OCI-LY3 (cell line): ENCODE data around the gene KLHDC3.

Experiments
- EZH2phosphoT487 ChIP-seq: fragments of 200-600 bp; shearing (Covaris generic); IDR thresholded peaks from 2 replicates; pipeline ENCODE4 v1.6.1; 2018; ENCODE audit warnings: antibody characterized with exemption, mixed run types, low read depth
- TF ChIP-seq, protein P1 (sequence below): fragments of 200-600, 300-600 bp; sonication (generic); IDR thresholded peaks from 2 replicates; pipeline ENCODE4 v1.5.1; 2014; ENCODE audit warnings: antibody characterized with exemption, low read length, low read depth

GRCh38 chr6:43061861-43062260 is 47.8 kb downstream of the KLHDC3 start:
- TF ChIP-seq, protein P1, sequence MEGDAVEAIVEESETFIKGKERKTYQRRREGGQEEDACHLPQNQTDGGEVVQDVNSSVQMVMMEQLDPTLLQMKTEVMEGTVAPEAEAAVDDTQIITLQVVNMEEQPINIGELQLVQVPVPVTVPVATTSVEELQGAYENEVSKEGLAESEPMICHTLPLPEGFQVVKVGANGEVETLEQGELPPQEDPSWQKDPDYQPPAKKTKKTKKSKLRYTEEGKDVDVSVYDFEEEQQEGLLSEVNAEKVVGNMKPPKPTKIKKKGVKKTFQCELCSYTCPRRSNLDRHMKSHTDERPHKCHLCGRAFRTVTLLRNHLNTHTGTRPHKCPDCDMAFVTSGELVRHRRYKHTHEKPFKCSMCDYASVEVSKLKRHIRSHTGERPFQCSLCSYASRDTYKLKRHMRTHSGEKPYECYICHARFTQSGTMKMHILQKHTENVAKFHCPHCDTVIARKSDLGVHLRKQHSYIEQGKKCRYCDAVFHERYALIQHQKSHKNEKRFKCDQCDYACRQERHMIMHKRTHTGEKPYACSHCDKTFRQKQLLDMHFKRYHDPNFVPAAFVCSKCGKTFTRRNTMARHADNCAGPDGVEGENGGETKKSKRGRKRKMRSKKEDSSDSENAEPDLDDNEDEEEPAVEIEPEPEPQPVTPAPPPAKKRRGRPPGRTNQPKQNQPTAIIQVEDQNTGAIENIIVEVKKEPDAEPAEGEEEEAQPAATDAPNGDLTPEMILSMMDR: no peak
- no peak for TF ChIP-seq EZH2phosphoT487
